ENCODE measurements around the gene UAP1L1.

The UAP1L1 gene

GRCh38 chr9:137086531-137087408 lies 9.5 kb downstream of the UAP1L1 start, which contains the start of gene MAN1B1:
Gene MAN1B1 (plus strand): TSS chr9:137086985. CDS start chr9:137087000, 15 bp downstream.
- peak within 1 kb of the TSS; percentile 81 for H3K4me3 ChIP-seq (ENCODE audit: low read depth, low read length)
- no peak for TF ChIP-seq CTCF (IDR thresholded peaks at IDR 0.05; ENCODE audit: low read depth, low read length)

GRCh38 chr9:137087409-137087925 lies 10.2 kb downstream of the UAP1L1 start:
- no peak for TF ChIP-seq CTCF (IDR thresholded peaks at IDR 0.05; ENCODE audit: low read depth, low read length)
- H3K4me3 ChIP-seq (ENCODE audit: low read depth, low read length): peak overlapping the region; percentile 81

GRCh38 chr9:137088121-137088520 lies 10.8 kb downstream of the UAP1L1 start:
- TF ChIP-seq CTCF (IDR thresholded peaks at IDR 0.05; ENCODE audit: low read depth, low read length): no peak
- no peak overlapping the region for H3K4me3 ChIP-seq (ENCODE audit: low read depth, low read length)

- H3K4me3 ChIP-seq (ENCODE audit: low read depth, low read length): no peak overlapping the region
- TF ChIP-seq CTCF (IDR thresholded peaks at IDR 0.05; ENCODE audit: low read depth, low read length): no peak
Measured at GRCh38 chr9:137089232-137089947, 12.1 kb downstream of the UAP1L1 start.

GRCh38 chr9:137095664-137096517 lies 18.6 kb downstream of the UAP1L1 start:
- no peak overlapping the region for H3K4me3 ChIP-seq (ENCODE audit: low read depth, low read length)
- no peak for TF ChIP-seq CTCF (IDR thresholded peaks at IDR 0.05; ENCODE audit: low read depth, low read length)

- TF ChIP-seq CTCF (IDR thresholded peaks at IDR 0.05; ENCODE audit: low read depth, low read length): no peak
- H3K4me3 ChIP-seq (ENCODE audit: low read depth, low read length): no peak overlapping the region
Measured at GRCh38 chr9:137096785-137097546, 19.6 kb downstream of the UAP1L1 start.
